DND-41 (cell line): ENCODE results near the gene WNK2.

Experiments used
- ATAC-seq: fragments of 200-7000 bp; cut with Tn5 transposase; 3 replicates; pipeline ENCODE4 v1.9.1; 2021; ENCODE audit warnings: low read depth; ENCODE audit not compliant: insufficient read depth
- DNase-seq: peaks from one replicate; pipeline ENCODE4 v3.0.0-alpha.2; 2020
- H2AFZ ChIP-seq: 2 replicates; pipeline ENCODE4 v1.6.0; 2012; ENCODE audit warnings: low read depth, low read length
- H3K27ac ChIP-seq: 2 replicates; pipeline ENCODE4 v1.5.1; 2012; ENCODE audit warnings: low read length, inconsistent platforms
- H3K27me3 ChIP-seq: fragments of 200-600 bp; sonication (generic); 2 replicates; pipeline ENCODE4 v1.6.0; 2012; ENCODE audit warnings: low read length, mild to moderate bottlenecking, inconsistent platforms; ENCODE audit not compliant: insufficient read depth, poor library complexity
- H3K36me3 ChIP-seq: 2 replicates; pipeline ENCODE4 v1.5.1; 2012; ENCODE audit warnings: low read length, inconsistent platforms; ENCODE audit not compliant: insufficient read depth
- H3K4me1 ChIP-seq: 2 replicates; pipeline ENCODE4 v1.5.1; 2012; ENCODE audit warnings: mild to moderate bottlenecking, low read length; ENCODE audit not compliant: insufficient read depth
- H3K4me2 ChIP-seq: 2 replicates; pipeline ENCODE4 v1.6.0; 2012; ENCODE audit warnings: mild to moderate bottlenecking, moderate library complexity, low read length, inconsistent platforms; ENCODE audit not compliant: insufficient read depth
- H3K4me3 ChIP-seq, 2 experiments: fragments of 200-600 bp in 1 of 2; shearing (Covaris generic) in 1 of 2; 2 replicates each; pipeline ENCODE4 v1.5.1; 2012 to 2016; ENCODE audit warnings: inconsistent platforms in 2 of 2, low read length in 2 of 2, mild to moderate bottlenecking in 2 of 2, low read depth in 1 of 2, moderate library complexity in 1 of 2
- H3K79me2 ChIP-seq: 2 replicates; pipeline ENCODE4 v1.6.0; 2012; ENCODE audit warnings: low read length, inconsistent platforms; ENCODE audit not compliant: insufficient read depth
- H3K9ac ChIP-seq: 2 replicates; pipeline ENCODE4 v1.6.0; 2012; ENCODE audit warnings: low read depth, mild to moderate bottlenecking, inconsistent platforms, low read length, moderate library complexity
- H3K9me3 ChIP-seq: 2 replicates; pipeline ENCODE4 v1.5.1; 2012; ENCODE audit warnings: low read length, moderate library complexity, mild to moderate bottlenecking, inconsistent platforms; ENCODE audit not compliant: insufficient read depth, severe bottlenecking
- H4K20me1 ChIP-seq: 2 replicates; pipeline ENCODE4 v1.6.0; 2012; ENCODE audit warnings: low read length; ENCODE audit not compliant: insufficient read depth
- CTCF ChIP-seq: IDR thresholded peaks from 2 replicates; pipeline ENCODE4 v1.5.1; 2012; ENCODE audit warnings: borderline replicate concordance, low read length, moderate library complexity, mild to moderate bottlenecking; ENCODE audit not compliant: poor library complexity, severe bottlenecking; ENCODE audit errors: extremely low read depth
- EZH2 ChIP-seq: IDR thresholded peaks from 3 replicates; pipeline ENCODE4 v1.6.1; 2012; ENCODE audit warnings: borderline replicate concordance, low read depth, mild to moderate bottlenecking, moderate library complexity, low read length, inconsistent platforms; ENCODE audit not compliant: severe bottlenecking

Gene WNK2

DNA sequence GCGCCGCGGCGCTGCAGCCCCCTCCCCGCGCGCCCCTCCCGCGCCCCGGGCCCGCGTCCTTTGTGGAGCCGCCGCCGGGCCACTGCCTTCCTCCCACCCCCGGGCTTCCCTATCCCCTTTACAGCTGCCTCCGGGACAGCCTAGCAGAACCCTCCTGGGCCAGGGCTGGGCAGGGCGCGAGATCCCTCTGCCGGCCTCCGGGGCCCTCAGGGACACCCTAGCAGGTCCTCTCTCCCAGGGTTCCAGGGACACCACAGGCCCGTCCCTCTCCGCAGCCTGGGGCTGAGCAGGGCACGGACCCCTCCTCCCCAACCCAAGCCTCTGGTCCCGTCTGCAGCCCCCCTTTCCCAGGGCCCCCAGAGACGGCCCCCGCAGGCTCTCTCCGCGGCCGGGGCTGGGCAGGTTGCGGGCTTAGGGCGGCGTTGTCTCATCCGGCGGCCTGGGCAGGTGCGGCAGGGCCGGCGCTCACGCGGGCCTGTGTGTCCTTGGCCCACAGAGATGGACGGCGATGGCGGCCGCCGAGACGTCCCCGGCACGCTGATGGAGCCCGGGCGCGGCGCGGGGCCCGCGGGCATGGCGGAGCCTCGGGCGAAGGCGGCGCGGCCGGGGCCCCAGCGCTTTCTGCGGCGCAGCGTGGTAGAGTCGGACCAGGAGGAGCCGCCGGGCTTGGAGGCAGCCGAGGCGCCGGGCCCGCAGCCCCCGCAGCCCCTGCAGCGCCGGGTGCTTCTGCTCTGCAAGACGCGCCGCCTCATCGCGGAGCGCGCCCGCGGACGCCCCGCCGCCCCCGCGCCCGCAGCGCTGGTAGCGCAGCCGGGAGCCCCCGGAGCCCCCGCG is 710 bp downstream of the WNK2 start:
- H3K79me2 ChIP-seq: no peaks in the 10 kb centered on the region
- H3K4me1 ChIP-seq: no peaks in the 10 kb centered on the region
- H3K27me3 ChIP-seq: peaks cover 2% of the 10 kb centered on the region
- no peak overlapping the region for H3K4me3 ChIP-seq
- H2AFZ ChIP-seq: no peak overlapping the region
- no peak for DNase-seq
- H4K20me1 ChIP-seq: no peaks in the 10 kb centered on the region
- no peaks in the 10 kb centered on the region for H3K36me3 ChIP-seq
- ATAC-seq: no peak
- no peak for TF ChIP-seq CTCF
- TF ChIP-seq EZH2: no peak
- H3K4me2 ChIP-seq: no peak overlapping the region
- no peak overlapping the region for H3K9ac ChIP-seq
- no peaks in the 10 kb centered on the region for H3K9me3 ChIP-seq
- no peak overlapping the region for H3K27ac ChIP-seq

DNA sequence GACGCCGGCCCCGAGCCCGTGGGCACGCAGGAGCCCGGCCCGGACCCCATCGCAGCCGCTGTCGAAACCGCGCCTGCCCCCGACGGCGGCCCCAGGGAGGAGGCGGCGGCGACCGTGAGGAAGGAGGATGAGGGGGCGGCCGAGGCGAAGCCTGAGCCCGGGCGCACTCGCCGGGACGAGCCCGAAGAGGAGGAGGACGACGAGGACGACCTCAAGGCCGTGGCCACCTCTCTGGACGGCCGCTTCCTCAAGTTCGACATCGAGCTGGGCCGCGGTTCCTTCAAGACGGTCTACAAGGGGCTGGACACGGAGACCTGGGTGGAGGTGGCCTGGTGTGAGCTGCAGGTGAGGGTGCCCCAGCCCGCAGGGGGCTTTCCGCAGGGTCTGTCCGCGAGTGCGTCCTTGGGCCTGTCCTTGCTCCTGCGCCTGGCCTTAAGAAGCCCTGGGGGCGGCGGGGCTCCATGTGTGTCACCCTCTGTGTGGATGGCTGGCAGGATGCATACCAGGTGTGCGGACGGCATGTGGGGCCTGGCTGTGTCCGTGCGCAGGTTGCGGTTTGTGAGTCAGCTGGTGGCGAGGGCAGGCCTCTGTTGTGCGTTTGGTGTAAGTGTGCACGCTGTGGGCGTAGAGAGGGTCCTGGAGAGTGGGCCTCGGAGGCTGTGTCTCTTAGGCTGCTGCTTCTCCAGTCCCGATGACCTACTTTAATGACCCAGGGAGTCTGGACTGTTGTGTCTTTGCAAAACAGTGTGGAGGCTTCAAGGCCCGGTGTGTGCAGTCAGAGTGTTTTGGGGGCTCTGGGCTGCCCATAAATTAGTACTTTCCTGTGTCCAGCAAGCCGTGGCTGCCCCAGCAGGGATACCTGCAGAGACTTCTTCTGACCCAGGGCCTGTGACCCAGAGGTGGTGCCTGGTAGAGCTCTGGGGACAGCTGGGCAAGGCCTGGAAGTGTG is 1.6 kb downstream of the WNK2 start:
- H2AFZ ChIP-seq: no peak overlapping the region
- no peaks in the 10 kb centered on the region for H3K36me3 ChIP-seq
- no peak for DNase-seq
- H3K27me3 ChIP-seq: peaks cover 2% of the 10 kb centered on the region
- no peaks in the 10 kb centered on the region for H3K9me3 ChIP-seq
- H3K4me1 ChIP-seq: no peaks in the 10 kb centered on the region
- H3K79me2 ChIP-seq: no peaks in the 10 kb centered on the region
- no peak overlapping the region for H3K4me3 ChIP-seq
- H3K27ac ChIP-seq: no peak overlapping the region
- H3K9ac ChIP-seq: no peak overlapping the region
- no peak overlapping the region for H3K4me2 ChIP-seq
- no peaks in the 10 kb centered on the region for H4K20me1 ChIP-seq
- TF ChIP-seq EZH2: no peak
- no peak for TF ChIP-seq CTCF
- ATAC-seq: no peak

GRCh38 chr9:93186215-93186945 is 2.4 kb downstream of the WNK2 start:
- H3K27ac ChIP-seq: no peak overlapping the region
- no peaks in the 10 kb centered on the region for H3K9me3 ChIP-seq
- no peaks in the 10 kb centered on the region for H3K4me1 ChIP-seq
- no peak for ATAC-seq
- H3K36me3 ChIP-seq: no peaks in the 10 kb centered on the region
- no peak overlapping the region for H3K9ac ChIP-seq
- no peak overlapping the region for H3K4me3 ChIP-seq
- H2AFZ ChIP-seq: no peak overlapping the region
- H3K79me2 ChIP-seq: no peaks in the 10 kb centered on the region
- DNase-seq: no peak
- TF ChIP-seq EZH2 (no peak), CTCF (no peak)
- H4K20me1 ChIP-seq: no peaks in the 10 kb centered on the region
- H3K4me2 ChIP-seq: no peak overlapping the region
- H3K27me3 ChIP-seq: peaks cover 2% of the 10 kb centered on the region
